DND-41 (cell line): ENCODE results near the gene CDH1.
A peak's percentile ranks its signal among the peaks of the same experiment; 100 is the strongest.

Source experiments
- EZH2 ChIP-seq: IDR thresholded peaks from 3 replicates; pipeline ENCODE4 v1.6.1; 2012; ENCODE audit warnings: borderline replicate concordance, low read depth, mild to moderate bottlenecking, moderate library complexity, low read length, inconsistent platforms; ENCODE audit not compliant: severe bottlenecking
- TF ChIP-seq, protein P1 (sequence below): IDR thresholded peaks from 2 replicates; pipeline ENCODE4 v1.5.1; 2012; ENCODE audit warnings: borderline replicate concordance, low read length, moderate library complexity, mild to moderate bottlenecking; ENCODE audit not compliant: poor library complexity, severe bottlenecking; ENCODE audit errors: extremely low read depth

DNA sequence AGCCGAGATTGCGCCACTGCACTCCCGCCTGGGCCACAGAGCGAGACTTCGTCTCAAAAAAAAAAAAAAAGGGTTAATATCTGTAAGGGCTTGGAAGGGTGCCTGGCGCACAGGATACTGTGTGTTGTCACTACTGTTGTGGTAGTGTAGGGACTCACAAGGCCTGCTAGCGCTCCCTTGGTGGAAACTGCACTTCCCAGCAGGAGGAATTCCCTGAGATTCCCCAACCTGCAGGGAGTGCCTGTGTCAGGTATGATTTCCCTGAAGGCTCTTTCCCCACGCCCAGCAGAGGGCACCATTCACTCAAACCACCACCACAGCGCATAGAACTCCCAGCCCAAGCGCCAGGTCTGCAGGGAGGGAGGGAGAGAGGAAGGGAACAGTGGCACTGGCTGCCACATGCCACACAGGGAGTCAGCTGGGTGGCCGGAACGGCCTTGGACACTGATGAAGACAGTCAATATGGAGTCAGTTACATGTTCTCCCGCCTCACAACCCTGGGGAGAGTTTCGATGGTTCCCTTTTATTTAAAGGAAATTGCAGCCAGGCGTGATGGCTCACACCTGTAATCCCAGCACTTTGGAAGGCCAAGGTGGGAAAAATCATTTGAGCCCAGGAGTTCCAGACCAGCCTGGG, 32.7 kb upstream of the CDH1 start:
- TF ChIP-seq, protein P1, sequence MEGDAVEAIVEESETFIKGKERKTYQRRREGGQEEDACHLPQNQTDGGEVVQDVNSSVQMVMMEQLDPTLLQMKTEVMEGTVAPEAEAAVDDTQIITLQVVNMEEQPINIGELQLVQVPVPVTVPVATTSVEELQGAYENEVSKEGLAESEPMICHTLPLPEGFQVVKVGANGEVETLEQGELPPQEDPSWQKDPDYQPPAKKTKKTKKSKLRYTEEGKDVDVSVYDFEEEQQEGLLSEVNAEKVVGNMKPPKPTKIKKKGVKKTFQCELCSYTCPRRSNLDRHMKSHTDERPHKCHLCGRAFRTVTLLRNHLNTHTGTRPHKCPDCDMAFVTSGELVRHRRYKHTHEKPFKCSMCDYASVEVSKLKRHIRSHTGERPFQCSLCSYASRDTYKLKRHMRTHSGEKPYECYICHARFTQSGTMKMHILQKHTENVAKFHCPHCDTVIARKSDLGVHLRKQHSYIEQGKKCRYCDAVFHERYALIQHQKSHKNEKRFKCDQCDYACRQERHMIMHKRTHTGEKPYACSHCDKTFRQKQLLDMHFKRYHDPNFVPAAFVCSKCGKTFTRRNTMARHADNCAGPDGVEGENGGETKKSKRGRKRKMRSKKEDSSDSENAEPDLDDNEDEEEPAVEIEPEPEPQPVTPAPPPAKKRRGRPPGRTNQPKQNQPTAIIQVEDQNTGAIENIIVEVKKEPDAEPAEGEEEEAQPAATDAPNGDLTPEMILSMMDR = peak; percentile 89
- no peak for TF ChIP-seq EZH2
